ENCODE results near the gene CHGA.

DNA sequence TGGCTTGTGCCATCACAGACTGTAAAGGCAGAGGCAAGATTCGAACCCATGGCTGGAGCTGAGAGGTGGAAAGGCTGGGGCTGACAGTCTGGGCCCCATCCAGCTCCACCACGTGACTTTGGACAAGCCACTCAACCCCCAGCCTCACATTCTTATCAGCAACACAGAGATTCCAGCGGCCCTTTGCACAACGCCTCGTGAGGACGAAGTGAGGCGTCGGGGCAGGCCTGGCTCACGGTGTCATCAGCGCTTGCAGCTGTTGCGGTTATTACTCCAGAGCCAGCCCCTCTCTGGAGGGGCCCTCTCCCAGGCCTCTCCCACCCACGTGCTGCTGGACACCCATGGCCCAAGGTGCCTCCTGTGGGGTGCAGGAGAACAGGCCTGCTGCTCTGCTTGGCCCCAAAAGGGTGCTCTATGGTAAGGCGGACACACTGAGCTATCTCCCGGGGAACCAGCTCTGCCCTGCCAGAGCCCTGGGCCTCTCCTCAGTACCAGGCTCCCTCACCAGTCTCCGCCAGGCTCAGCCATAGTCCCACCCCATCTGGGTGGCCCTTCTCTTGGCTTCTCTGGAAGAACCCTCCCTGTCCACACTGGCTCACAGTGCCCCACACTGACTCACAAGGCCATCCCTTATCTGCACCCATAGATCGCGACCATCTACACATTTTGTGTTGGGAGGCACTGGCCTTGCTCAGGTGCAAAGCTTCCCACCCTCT, 21.1 kb downstream of the CHGA start:
- TF ChIP-seq EZH2 (IDR thresholded peaks at IDR 0.05; ENCODE audit: borderline replicate concordance) (no peak), EZH2phosphoT487 (IDR thresholded peaks at IDR 0.05; ENCODE audit: low read depth, severe bottlenecking, unreplicated experiment) (no peak)
- TF ChIP-seq, protein P1, sequence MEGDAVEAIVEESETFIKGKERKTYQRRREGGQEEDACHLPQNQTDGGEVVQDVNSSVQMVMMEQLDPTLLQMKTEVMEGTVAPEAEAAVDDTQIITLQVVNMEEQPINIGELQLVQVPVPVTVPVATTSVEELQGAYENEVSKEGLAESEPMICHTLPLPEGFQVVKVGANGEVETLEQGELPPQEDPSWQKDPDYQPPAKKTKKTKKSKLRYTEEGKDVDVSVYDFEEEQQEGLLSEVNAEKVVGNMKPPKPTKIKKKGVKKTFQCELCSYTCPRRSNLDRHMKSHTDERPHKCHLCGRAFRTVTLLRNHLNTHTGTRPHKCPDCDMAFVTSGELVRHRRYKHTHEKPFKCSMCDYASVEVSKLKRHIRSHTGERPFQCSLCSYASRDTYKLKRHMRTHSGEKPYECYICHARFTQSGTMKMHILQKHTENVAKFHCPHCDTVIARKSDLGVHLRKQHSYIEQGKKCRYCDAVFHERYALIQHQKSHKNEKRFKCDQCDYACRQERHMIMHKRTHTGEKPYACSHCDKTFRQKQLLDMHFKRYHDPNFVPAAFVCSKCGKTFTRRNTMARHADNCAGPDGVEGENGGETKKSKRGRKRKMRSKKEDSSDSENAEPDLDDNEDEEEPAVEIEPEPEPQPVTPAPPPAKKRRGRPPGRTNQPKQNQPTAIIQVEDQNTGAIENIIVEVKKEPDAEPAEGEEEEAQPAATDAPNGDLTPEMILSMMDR (IDR thresholded peaks at IDR 0.05; ENCODE audit: poor library complexity), result no peak

All from hepatocyte (in vitro differentiated cells).